ENCODE results near the gene AIRE. TPM values are rescaled to one million over a fixed set of nuclear protein-coding genes. Genes with fewer than 3 reads are reported as not detected.

AIRE gene
- total RNA-seq, 1 experiment from 2014 or later = 0.09 TPM

GRCh38 chr21:44255511-44255981 is 30.1 kb upstream of the AIRE start:
- ATAC-seq (no peak), DNase-seq (ENCODE audit: low spot score) (peak; percentile 8)
- ChIA-PET CTCF (no interaction called here), POLR2A (no interaction called here)
- Mint-ChIP-seq H3K4me1 (no peaks in the 10 kb centered on the region), H3K27me3 (ENCODE audit: low read depth) (no peaks in the 10 kb centered on the region), H3K9me3 (no peaks in the 10 kb centered on the region), H3K27ac (no peak overlapping the region), H3K4me3 (no peak overlapping the region), H3K36me3 (no peaks in the 10 kb centered on the region)
- TF ChIP-seq SMAD4 (CRISPR knock-in tag; IDR thresholded peaks at IDR 0.05) (no peak), ETV6 (CRISPR knock-in tag; IDR thresholded peaks at IDR 0.05) (no peak), E2F4 (CRISPR knock-in tag; IDR thresholded peaks at IDR 0.05; ENCODE audit: borderline replicate concordance, low read depth) (no peak), E2F1 (CRISPR knock-in tag; IDR thresholded peaks at IDR 0.05) (no peak), ZNF423 (CRISPR knock-in tag; IDR thresholded peaks at IDR 0.05) (no peak), TP53 (CRISPR knock-in tag; IDR thresholded peaks at IDR 0.05) (no peak), E2F5 (CRISPR knock-in tag; IDR thresholded peaks at IDR 0.05) (no peak), SOX15 (CRISPR knock-in tag; IDR thresholded peaks at IDR 0.05) (no peak), ZNF671 (CRISPR knock-in tag; IDR thresholded peaks at IDR 0.05) (no peak)

- ChIA-PET CTCF (interaction anchor here (1.4 kb wide), 1 partner anchor 39 kb away, joined by 4 read pairs; no protein-coding TSS in a partner anchor), POLR2A (interaction anchor here (0.5 kb wide), 1 partner anchor 757 kb away, joined by 4 read pairs; no protein-coding TSS in a partner anchor)
- H3K4me3 Mint-ChIP-seq = no peak overlapping the region
- no peaks in the 10 kb centered on the region for H3K4me1 Mint-ChIP-seq
- no peak for ATAC-seq
- H3K9me3 Mint-ChIP-seq = no peaks in the 10 kb centered on the region
- TF ChIP-seq ZNF416 (CRISPR knock-in tag; IDR thresholded peaks at IDR 0.05) = no peak
- no peak for TF ChIP-seq ZSCAN18 (CRISPR knock-in tag; IDR thresholded peaks at IDR 0.05)
- TF ChIP-seq E2F4 (CRISPR knock-in tag; IDR thresholded peaks at IDR 0.05; ENCODE audit: borderline replicate concordance, low read depth) = no peak
- no peak for TF ChIP-seq FOXJ3 (CRISPR knock-in tag; IDR thresholded peaks at IDR 0.05; ENCODE audit: borderline replicate concordance)
- no peak for TF ChIP-seq ZBTB43 (CRISPR knock-in tag; IDR thresholded peaks at IDR 0.05)
- TF ChIP-seq NFE2L1 (CRISPR knock-in tag; IDR thresholded peaks at IDR 0.05) = no peak
- H3K27ac Mint-ChIP-seq = no peak overlapping the region
- DNase-seq (ENCODE audit: low spot score) = no peak
- H3K36me3 Mint-ChIP-seq = no peaks in the 10 kb centered on the region
- no peaks in the 10 kb centered on the region for H3K27me3 Mint-ChIP-seq (ENCODE audit: low read depth)
Observed at GRCh38 chr21:44258056-44258725, 27.5 kb upstream of the AIRE start.
